AG09309 (cell line): ENCODE measurements around the gene POLD4.

Experiments
- DNase-seq: peaks from one replicate; pipeline ENCODE4 v3.0.0-alpha.2; 2010; ENCODE audit warnings: low read depth
- H3K4me3 ChIP-seq: 2 replicates; pipeline ENCODE4 v1.5.1; 2011; ENCODE audit warnings: mild to moderate bottlenecking, low read depth, low read length, moderate library complexity; ENCODE audit not compliant: control insufficient read depth
- TF ChIP-seq, protein P1 (sequence below): IDR thresholded peaks from 2 replicates; pipeline ENCODE4 v1.5.1; 2011; ENCODE audit warnings: mild to moderate bottlenecking, low read depth, low read length, inconsistent platforms; ENCODE audit not compliant: insufficient read depth, control insufficient read depth; ENCODE audit errors: missing control alignments

The POLD4 gene

DNA sequence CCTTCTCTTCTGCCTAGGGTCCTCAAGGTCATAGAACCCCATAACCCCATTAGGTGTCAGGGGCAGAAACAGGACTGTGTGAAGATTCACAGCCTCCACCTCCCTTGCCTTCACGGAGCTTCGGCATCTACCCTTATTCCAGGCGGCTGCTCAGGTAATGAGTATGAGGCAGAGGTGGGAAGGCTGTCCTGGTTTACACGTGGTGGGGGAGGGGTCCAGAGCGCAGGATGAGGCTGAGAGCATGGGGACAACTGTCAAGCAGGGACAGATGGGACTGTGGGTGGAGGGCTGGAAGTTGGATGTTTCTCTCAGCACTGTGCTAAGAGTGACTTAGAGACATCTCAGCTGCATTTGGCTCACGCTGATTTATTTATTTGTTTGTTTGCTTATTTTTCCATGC is 34.2 kb upstream of the POLD4 start:
- TF ChIP-seq, protein P1, sequence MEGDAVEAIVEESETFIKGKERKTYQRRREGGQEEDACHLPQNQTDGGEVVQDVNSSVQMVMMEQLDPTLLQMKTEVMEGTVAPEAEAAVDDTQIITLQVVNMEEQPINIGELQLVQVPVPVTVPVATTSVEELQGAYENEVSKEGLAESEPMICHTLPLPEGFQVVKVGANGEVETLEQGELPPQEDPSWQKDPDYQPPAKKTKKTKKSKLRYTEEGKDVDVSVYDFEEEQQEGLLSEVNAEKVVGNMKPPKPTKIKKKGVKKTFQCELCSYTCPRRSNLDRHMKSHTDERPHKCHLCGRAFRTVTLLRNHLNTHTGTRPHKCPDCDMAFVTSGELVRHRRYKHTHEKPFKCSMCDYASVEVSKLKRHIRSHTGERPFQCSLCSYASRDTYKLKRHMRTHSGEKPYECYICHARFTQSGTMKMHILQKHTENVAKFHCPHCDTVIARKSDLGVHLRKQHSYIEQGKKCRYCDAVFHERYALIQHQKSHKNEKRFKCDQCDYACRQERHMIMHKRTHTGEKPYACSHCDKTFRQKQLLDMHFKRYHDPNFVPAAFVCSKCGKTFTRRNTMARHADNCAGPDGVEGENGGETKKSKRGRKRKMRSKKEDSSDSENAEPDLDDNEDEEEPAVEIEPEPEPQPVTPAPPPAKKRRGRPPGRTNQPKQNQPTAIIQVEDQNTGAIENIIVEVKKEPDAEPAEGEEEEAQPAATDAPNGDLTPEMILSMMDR: no peak
- H3K4me3 ChIP-seq: no peak overlapping the region
- DNase-seq: no peak

DNA sequence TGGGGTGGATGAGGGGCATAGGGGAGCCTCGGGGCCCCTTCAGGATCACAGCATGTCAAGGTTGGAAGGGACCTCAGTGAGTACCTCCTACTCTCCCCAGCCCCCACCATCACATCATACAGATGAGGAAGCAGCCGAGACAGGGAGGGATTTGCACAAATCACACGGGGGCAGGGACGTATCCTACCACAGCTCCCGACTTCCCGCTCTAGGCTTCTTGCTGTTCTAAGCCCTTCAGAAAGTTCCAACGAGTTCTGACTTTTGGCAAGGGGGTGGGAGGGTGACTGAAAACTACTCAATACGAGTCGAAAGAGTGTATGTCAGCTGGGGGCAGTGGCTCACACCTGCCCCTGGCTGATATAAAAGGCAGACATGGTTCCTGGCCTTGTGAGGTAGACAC is 33.7 kb upstream of the POLD4 start:
- TF ChIP-seq, protein P1: no peak
- H3K4me3 ChIP-seq: no peak overlapping the region
- DNase-seq: no peak

DNA sequence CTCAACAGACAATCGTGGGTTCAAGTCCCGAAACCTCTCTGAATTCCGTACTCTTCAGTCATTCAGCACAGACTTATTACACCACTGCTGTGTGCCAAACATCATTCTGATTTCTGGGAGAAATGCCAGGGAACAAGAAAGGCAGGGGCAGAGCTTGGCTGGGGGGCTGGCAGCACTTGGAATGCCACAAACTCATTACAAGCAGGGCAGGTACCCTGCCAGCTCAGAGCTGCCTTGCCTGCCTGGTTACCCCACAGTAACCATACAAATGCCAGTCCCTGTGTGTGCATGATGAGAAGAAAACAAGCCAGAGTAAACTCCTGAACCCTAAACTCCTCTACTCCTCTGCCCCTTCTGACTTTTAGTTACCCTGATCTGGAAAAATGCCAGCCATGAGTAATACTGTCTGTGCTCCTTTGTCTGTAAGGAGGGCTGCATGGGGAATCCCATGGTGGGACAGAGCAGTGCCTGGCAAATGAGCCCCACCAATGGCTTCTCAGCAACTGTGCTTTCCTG is 31.6 kb upstream of the POLD4 start:
- TF ChIP-seq, protein P1: no peak
- DNase-seq: no peak
- no peak overlapping the region for H3K4me3 ChIP-seq

DNA sequence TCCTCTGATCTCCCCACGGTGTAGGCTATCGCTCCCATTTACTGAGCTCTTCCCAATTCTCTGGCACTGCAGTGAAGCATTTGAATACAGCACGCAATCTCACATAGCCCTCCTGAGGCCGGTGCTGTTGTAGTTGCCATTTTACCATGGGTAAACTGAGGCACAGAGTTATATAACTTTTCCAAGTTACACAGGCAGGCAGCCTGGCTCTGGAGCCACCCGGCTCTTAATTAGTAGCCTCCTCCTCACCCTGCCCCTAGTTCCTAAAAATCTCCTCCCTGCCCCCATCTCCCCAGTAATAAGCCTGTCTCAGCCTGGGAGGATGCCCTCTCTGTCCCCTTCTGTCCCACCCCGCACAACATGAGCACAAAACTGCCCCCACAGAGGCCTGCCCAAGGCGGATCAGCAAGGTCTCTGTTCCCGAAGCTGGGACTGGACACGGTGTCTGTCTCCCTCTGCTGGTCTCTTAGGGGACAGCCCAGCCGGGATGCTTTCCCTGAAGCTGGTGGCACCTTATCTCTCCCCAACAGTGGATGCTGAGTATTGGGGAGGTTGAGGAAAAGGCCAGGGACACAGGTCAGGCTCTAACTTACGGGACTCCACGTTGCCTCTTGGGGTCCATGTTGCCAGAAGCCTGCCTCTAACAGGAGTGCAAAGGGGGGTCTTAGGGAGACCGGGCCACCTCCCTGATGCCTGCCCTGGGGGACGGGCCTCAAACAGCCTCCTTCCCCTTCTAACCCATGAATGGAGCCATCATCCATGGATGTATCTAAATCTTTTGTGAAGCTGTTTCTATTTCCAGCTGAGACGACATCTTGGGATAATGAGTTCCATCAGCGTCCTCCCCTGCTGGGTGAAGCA is 29.2 kb upstream of the POLD4 start:
- TF ChIP-seq, protein P1: peak; percentile 100
- no peak for DNase-seq
- H3K4me3 ChIP-seq: no peak overlapping the region

DNA sequence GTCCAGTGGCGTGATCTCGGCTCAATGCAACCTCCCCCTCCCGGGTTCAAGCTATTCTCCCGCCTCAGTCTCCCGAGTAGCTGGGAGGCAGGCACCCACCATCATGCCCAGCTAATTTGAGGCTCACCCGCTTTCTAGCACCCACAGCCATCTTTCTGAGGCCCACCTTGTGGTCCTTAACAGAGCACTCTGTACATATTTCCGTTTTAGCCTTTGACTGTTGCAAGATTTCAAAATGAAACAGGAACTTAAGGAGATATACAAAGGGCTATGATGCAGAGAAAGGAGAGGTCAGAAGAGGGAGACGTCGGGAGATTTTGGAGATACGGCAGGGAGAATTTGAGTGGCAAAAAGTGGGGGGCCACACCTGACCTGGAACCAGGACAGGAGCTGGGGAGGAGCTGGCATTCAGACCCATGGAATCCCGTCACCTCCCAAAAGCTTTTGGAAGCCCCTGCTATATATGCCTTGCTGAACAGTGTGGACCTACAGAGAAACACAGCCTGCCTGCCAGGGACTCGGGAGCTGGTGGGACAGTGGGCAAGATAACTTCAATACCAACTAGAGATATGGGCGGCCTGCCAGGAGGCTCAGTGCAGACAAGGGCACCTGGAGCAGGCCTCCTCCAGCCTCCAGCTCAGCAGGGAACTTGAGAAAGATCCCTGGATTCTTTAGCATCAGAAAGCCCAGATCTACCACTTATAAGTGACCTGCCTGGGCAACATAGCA is 28.1 kb upstream of the POLD4 start:
- DNase-seq: no peak
- TF ChIP-seq, protein P1: no peak
- H3K4me3 ChIP-seq: no peak overlapping the region

DNA sequence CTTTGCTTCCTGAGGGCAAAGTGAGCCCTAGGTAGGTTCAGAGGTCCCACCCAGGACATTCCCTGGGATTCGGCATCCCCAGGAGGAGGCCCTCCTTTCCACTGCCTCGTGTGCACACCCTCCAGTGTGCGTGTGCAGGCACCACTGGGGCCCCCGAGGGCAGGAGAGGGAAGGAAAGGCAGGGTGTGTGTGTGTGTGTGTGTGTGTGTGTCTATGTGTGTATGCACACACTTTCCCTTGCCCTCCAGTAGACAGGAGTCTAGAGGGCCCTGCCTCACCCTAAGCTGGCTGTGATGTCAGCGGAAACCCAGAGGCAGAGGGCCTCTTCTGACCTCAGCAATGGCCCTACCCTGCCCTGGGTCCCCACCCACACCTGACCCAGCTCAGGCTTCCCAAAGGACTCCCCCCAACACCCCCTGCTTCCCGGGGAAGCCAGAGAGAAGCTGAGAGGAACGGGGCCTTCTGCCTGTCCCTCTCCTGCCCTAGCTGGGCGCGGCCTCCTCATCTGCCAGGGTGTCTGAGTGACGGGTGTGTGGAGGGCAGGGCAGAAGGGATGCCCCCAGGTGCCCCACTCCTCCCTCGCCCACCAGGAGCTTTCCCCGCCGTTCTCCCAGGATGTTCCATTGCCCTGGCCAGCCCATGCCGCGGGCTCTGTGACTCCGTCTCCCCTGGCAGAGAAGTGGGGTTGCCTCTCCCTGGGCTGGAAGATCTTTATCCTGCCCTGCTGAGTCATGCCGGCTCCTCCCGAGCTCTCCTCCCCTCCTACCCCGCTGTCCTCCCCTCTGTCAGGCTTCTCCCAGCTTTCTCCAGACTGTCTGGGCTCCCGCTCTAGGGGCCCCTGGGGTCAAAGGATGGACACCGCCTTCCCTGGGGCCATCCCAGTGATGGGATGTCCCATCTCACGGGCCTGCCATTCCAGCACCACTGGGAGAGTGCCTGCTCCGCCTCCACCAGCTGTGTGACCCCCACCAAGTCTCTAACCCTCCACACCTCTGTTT is 26.0 kb upstream of the POLD4 start:
- DNase-seq: no peak
- no peak overlapping the region for H3K4me3 ChIP-seq
- TF ChIP-seq, protein P1: no peak
